K562 (cell line): Measurements from ENCODE around the gene ZNF718. TPM values are rescaled to one million over a fixed set of nuclear protein-coding genes. Genes with fewer than 3 reads are reported as not detected.

Experiments used
- KAT8 ChIP-seq: fragments of 450-650 bp; IDR thresholded peaks from 2 replicates; pipeline ENCODE4 v1.6.1; 2016; ENCODE audit warnings: low read depth, mild to moderate bottlenecking
- MGA ChIP-seq: fragments of 450-650 bp; IDR thresholded peaks from 2 replicates; pipeline ENCODE4 v1.6.1; 2016; ENCODE audit warnings: mild to moderate bottlenecking, moderate library complexity
- polyA plus RNA-seq, 8 experiments: library from polyadenylated mRNA; depleted of rRNA in 4 of 8; stranded (reverse) in 5 of 8; unstranded in 3 of 8; fragments of >200 nt; fragmentation: Nextera tagmentation in 2 of 8; fragmentation: Illumina TruSeq in 1 of 8; extraction: Ambion mirVana in 2 of 8; extraction: Trizol in 1 of 8; gene quantifications; 2 replicates each; pipeline versions ENCODE4 v1.2.1 to v1.2.3, GENCODE V29; 2011 to 2014; ENCODE audit warnings: inconsistent platforms in 1 of 8, missing spikeins in 1 of 8
- total RNA-seq, 7 experiments: library from RNA; depleted of rRNA in 6 of 7; stranded (reverse); fragments of >200 nt in 6 of 7; fragmentation: Illumina TruSeq in 2 of 7; extraction: Trizol in 2 of 7; gene quantifications; 2 replicates each; pipeline versions ENCODE4 v1.2.1 to v1.2.3, GENCODE V29; 2011 to 2021; ENCODE audit warnings: low replicate concordance in 1 of 7

ZNF718 gene
- total and polyA plus RNA-seq, 9 of the 15 experiments (the other 6 are each of a cell fraction or from before 2014, with no cell fraction given) = 1.00 to 5.3 (median 2.7) TPM

- TF ChIP-seq KAT8 = no peak
- peak; percentile 28; the same call in 1 of the 2 replicates for TF ChIP-seq MGA
These were observed 930 bp downstream of the ZNF718 start (continued) for GRCh38 chr4:125091-125771.
